CD4-positive, alpha-beta T cell treated with Interleukin-4 for 4 hours (primary cell): ENCODE measurements around the gene OR2F1.
"Not testable (repeated sequence)": the region's sequence is repeated elsewhere in the genome, so short reads cannot be mapped to it uniquely, and the experiment has no call there.

Experiments
- DNase-seq: peaks from one replicate; pipeline ENCODE4 v3.0.0-alpha.2; 2020

The OR2F1 gene

DNA sequence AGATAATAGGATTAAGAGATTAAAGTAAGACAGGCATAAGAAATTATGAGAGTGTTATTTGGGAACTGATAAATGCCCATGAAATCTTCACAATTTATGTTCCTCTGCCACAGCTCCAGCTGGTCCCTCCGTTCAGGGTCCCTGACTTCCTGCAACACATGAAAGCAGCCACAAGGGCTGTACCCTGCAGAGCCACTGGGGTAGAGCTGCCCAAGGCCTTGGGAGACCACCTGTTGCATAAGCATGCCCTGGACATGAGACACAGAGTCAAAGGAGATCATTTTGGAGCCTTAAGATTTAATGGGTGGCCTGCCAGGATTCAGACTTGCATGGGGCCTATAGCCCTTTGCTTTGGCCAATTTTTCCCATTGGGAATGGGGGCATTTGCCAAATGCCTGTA is 56.2 kb downstream of the OR2F1 start:
- DNase-seq: not testable (repeated sequence)

- DNase-seq: no peak
Observed at GRCh38 chr7:144011458-144012230, 57.0 kb downstream of the OR2F1 start.
